T47D (cell line): Measurements from ENCODE around the gene GON4L.
"Not testable (repeated sequence)": the region's sequence is repeated elsewhere in the genome, so short reads cannot be mapped to it uniquely, and the experiment has no call there.

ENCODE experiments used
- DNase-seq, 2 experiments: peaks; one replicate each; pipeline versions ENCODE4 v3.0.0 to v3.0.0-alpha.2; 2011 to 2012; ENCODE audit warnings: low read depth in 1 of 2, low spot score in 1 of 2
- JUND ChIP-seq: IDR thresholded peaks from 2 replicates; pipeline ENCODE4 v1.6.1; 2012; ENCODE audit warnings: low read depth
- in situ Hi-C: cut with HindIII; loops from 2 replicates; pipeline ENCODE4 v1.10.0; 2016; ENCODE audit warnings: low sequenced_read_pairs, low pct_unique_long_range_greater_than_20kb

Gene GON4L

DNA sequence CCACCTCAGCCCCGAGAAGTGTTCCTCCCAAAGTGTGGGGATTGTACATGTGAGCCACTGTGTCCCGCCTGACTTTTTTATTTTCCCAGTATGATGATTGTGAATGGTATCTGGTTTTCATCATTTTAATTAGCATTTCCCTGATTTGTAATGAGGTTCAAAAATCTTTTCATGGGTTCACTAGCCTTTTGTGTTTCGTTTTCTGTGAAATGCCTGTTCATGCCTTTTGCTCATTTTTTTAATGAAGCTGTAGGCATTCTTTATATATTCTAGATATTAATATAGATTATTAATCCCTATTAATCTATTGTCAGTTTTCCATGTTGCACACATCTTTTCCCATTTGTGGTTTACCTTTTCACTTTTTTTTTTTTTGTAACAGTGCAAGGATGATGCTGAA lies 147.6 kb downstream of the GON4L start:
- TF ChIP-seq JUND: no peak
- in situ Hi-C loops: no loop called here
- DNase-seq: no peak

DNA sequence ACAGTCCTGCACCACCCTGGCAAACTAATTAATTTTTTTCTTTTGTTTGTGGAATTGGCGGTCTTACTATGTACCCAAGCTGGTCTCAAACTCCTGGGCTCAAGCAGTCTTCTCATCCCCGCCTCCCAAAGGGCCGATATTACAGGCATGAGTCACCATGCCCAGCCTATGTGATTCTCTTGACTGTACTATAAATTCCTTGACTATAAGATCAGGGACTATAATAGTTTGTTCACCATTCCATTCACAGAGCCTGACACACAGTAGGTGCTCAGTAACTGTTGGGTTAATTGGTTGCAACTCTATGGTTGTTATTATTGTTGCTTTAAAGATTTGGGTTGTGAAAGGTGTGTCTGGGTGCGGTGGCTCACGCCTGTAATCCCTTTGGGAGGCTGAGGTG lies 150.9 kb downstream of the GON4L start:
- in situ Hi-C loops: no loop called here
- TF ChIP-seq JUND: no peak
- DNase-seq: no peak

DNA sequence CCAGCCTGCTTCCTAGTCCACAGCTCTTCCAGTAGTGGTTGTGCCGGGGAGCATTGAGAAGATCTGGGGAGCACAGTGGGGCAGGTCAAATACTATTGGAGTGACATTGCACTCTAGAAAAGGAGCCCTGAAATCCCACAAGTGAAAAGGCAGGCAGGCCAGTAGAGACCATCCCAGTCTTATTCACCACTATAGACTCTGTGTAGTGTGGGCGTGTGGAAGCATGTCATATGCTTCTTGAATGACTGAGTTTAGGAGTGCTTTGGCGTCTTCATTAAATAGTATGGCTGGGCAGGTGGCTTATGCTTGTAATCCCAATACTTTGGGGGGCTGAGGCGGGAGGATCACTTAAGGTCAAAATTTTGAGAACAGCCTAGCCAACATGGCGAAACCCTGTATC lies 152.6 kb downstream of the GON4L start:
- DNase-seq, in situ Hi-C loops: not testable (repeated sequence)

DNA sequence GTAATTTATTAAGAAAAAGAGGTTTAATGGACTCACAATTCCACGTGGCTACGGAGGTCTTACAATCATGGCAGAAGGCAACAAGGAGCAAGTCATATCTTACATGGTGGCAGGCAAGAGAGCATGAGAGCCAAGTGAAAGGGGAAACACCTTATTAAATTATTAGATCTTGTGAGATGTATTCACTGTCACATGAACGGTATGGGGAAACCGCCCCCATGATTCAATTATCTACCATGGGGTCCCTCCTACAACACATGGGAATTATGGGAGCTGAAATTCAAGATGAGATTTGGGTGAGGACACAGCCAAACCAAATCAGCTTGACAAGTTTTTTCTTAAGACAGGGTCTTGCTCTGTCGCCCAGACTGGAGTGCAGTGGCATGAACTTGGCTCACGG lies 153.8 kb downstream of the GON4L start:
- in situ Hi-C loops: no loop called here
- no peak for DNase-seq

DNA sequence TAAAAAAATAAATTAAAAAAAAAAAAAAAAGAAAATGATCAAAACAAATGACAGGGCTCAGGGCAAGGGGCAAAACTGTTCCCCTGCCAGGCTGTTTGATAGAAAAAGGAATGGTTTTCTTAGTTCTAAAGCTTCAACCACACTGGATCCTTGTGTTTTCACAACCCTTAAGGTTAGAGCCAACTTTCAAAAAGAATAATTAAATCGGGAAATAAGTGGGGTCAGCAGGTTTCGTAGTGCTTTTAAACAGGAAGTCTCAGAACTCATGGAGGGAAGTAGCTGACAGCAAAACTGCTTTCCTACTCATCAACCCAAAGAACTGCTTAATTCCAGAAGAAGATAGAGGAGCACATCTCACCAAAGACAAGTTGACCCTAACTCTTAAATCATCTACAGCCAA lies 155.3 kb downstream of the GON4L start:
- in situ Hi-C loops, DNase-seq: not testable (repeated sequence)

More for the DNA sequence above, 153.8 kb downstream of the GON4L start:
- TF ChIP-seq JUND: no peak
